ENCODE results near the gene DALRD3. TPM values are rescaled to one million over a fixed set of nuclear protein-coding genes. Genes with fewer than 3 reads are reported as not detected.

Gene DALRD3
- total and polyA plus RNA-seq, 7 donors: 11.8 to 35.5 (median 19.8) TPM

- intact Hi-C loops (cut with DNase I): loop anchor here (5.0 kb wide), 1 partner anchor 72 kb away; the partner anchor contains the start of gene QRICH1
- Histone ChIP-seq H3K27ac (peak overlapping the region; percentile 99 to 100 (median 100)), H3K4me3 (peak overlapping the region; percentile 79 to 96 (median 82)), H3K36me3 (peaks cover 4 to 37% (median 26%) of the 10 kb centered on the region in 4 donors), H3K9me3 (no peaks in the 10 kb centered on the region), H3K4me1 (peaks cover 0 to 56% (median 47%) of the 10 kb centered on the region in 4 donors), H3K27me3 (no peaks in the 10 kb centered on the region)
- TF ChIP-seq EP300 (IDR thresholded peaks at IDR 0.05) (no peak), CTCF (IDR thresholded peaks at IDR 0.05) (no peak), POLR2AphosphoS5 (IDR thresholded peaks at IDR 0.05) (no peak), POLR2A (IDR thresholded peaks at IDR 0.05) (no peak)
- DNase-seq: peak; percentile 81
- 0 to 1% methylated on average over 51 of the region's 51 CpGs for WGBS, 2 donors
These were observed 2.2 kb upstream of the DALRD3 start for GRCh38 chr3:49020330-49021212.

GRCh38 chr3:49019941-49020329, 1.6 kb upstream of the DALRD3 start:
- WGBS, 2 donors: 13 to 43% methylated on average over 12 of the region's 12 CpGs
- Histone ChIP-seq H3K4me3 (peak overlapping the region in 3 of 4 donors; percentile 79 to 82 (median 82)), H3K4me1 (peaks cover 0 to 54% (median 46%) of the 10 kb centered on the region in 4 donors)

GRCh38 chr3:49018707-49019006, 277 bp upstream of the DALRD3 start:
- Histone ChIP-seq H3K4me1 (peaks cover 0 to 52% (median 43%) of the 10 kb centered on the region in 4 donors), H3K27me3 (no peaks in the 10 kb centered on the region), H3K27ac (peak overlapping the region; percentile 76 to 83 (median 82)), H3K36me3 (peaks cover 0 to 36% (median 28%) of the 10 kb centered on the region in 4 donors), H3K9me3 (no peaks in the 10 kb centered on the region), H3K4me3 (peak overlapping the region; percentile 72 to 81 (median 74))
- DNase-seq: no peak
- no peak for TF ChIP-seq POLR2A (IDR thresholded peaks at IDR 0.05)
- no peak for TF ChIP-seq POLR2AphosphoS5 (IDR thresholded peaks at IDR 0.05)
- TF ChIP-seq EP300 (IDR thresholded peaks at IDR 0.05): no peak
- no peak for TF ChIP-seq CTCF (IDR thresholded peaks at IDR 0.05)
- intact Hi-C loops (cut with DNase I): no loop called here
- 1 to 2% methylated on average over 18 of the region's 18 CpGs for WGBS, 2 donors

More at GRCh38 chr3:49019941-49020329, 1.6 kb upstream of the DALRD3 start:
- no peaks in the 10 kb centered on the region for H3K27me3 ChIP-seq
- no peaks in the 10 kb centered on the region for H3K9me3 ChIP-seq
- H3K36me3 ChIP-seq: peaks cover 4 to 37% (median 26%) of the 10 kb centered on the region in 4 donors
- DNase-seq: no peak
- intact Hi-C loops (cut with DNase I): loop anchor here (5.0 kb wide), 1 partner anchor 72 kb away; the partner anchor contains the start of gene QRICH1
- peak overlapping the region; percentile 99 to 100 (median 100) for H3K27ac ChIP-seq
- TF ChIP-seq EP300 (IDR thresholded peaks at IDR 0.05): no peak
- no peak for TF ChIP-seq POLR2A (IDR thresholded peaks at IDR 0.05)
- no peak for TF ChIP-seq POLR2AphosphoS5 (IDR thresholded peaks at IDR 0.05)
- TF ChIP-seq CTCF (IDR thresholded peaks at IDR 0.05): no peak

- Histone ChIP-seq H3K9me3 (no peaks in the 10 kb centered on the region), H3K27ac (peak overlapping the region; percentile 76 to 83 (median 82)), H3K4me1 (peaks cover 0 to 50% (median 38%) of the 10 kb centered on the region in 4 donors), H3K36me3 (peaks cover 0 to 40% (median 33%) of the 10 kb centered on the region in 4 donors), H3K4me3 (peak overlapping the region; percentile 72 to 81 (median 74)), H3K27me3 (no peaks in the 10 kb centered on the region)
- DNase-seq: peak; percentile 69
- TF ChIP-seq CTCF (IDR thresholded peaks at IDR 0.05) (no peak), POLR2A (IDR thresholded peaks at IDR 0.05) (no peak), POLR2AphosphoS5 (IDR thresholded peaks at IDR 0.05) (peak in 2 of 4 donors; percentile 30 to 48)
- intact Hi-C loops (cut with DNase I): no loop called here
- 5 to 9% methylated on average over 23 of the region's 23 CpGs for WGBS, 2 donors
These were observed 980 bp downstream of the DALRD3 start for GRCh38 chr3:49017229-49017970.
